Measurements from ENCODE around the gene FRMD1.

DNA sequence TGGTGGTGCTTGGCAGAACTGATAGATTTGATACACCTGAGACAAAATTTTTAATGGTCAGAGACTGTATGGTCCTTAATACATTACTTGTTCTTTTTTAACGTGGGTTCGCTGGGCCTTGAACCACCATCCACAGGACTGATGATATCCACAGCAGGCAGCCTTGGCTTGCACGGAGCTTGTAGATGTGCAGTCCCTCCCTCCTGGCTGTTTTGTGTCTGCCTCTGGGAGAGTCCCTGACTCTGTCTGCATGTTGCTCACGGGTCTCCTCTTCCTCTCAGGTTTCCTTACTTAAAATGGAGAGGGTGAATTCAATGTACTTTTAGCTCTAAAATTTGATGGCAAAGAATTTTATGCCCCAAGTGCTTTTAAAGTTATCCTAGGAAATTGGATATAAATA, 64.0 kb downstream of the FRMD1 start:
- TF ChIP-seq, protein P1, sequence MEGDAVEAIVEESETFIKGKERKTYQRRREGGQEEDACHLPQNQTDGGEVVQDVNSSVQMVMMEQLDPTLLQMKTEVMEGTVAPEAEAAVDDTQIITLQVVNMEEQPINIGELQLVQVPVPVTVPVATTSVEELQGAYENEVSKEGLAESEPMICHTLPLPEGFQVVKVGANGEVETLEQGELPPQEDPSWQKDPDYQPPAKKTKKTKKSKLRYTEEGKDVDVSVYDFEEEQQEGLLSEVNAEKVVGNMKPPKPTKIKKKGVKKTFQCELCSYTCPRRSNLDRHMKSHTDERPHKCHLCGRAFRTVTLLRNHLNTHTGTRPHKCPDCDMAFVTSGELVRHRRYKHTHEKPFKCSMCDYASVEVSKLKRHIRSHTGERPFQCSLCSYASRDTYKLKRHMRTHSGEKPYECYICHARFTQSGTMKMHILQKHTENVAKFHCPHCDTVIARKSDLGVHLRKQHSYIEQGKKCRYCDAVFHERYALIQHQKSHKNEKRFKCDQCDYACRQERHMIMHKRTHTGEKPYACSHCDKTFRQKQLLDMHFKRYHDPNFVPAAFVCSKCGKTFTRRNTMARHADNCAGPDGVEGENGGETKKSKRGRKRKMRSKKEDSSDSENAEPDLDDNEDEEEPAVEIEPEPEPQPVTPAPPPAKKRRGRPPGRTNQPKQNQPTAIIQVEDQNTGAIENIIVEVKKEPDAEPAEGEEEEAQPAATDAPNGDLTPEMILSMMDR (IDR thresholded peaks at IDR 0.05): no peak
- TF ChIP-seq POLR2A (IDR thresholded peaks at IDR 0.05): no peak
